Stimulated activated CD4-positive, alpha-beta T cell treated with anti-CD3 and anti-CD28 coated beads, Interleukin-2, amount 100 ng/mL, for 4 hours (primary cell): ENCODE measurements around the gene AP5Z1.

Experiments
- DNase-seq: peaks from one replicate; pipeline ENCODE4 v3.0.0-alpha.2; 2020; ENCODE audit warnings: low read depth

The AP5Z1 gene

GRCh38 chr7:4766666-4767519 lies 8.5 kb upstream of the AP5Z1 start:
- DNase-seq = no peak

GRCh38 chr7:4768597-4769569 lies 6.5 kb upstream of the AP5Z1 start:
- DNase-seq = no peak

GRCh38 chr7:4769761-4770160 lies 5.7 kb upstream of the AP5Z1 start:
- no peak for DNase-seq

GRCh38 chr7:4770886-4771285 lies 4.5 kb upstream of the AP5Z1 start:
- DNase-seq = no peak

- no peak for DNase-seq
Measured at GRCh38 chr7:4771737-4772136, 3.7 kb upstream of the AP5Z1 start.

- DNase-seq = no peak
Measured at GRCh38 chr7:4772306-4772705, 3.1 kb upstream of the AP5Z1 start.

GRCh38 chr7:4774007-4774406 lies 1.4 kb upstream of the AP5Z1 start:
- DNase-seq = no peak

- DNase-seq = no peak
Measured at GRCh38 chr7:4774658-4775249, 669 bp upstream of the AP5Z1 start.

GRCh38 chr7:4775848-4776623 lies 613 bp downstream of the AP5Z1 start:
- peak; percentile 14 for DNase-seq

- DNase-seq = no peak
Measured at GRCh38 chr7:4779118-4779517, 3.7 kb downstream of the AP5Z1 start.

GRCh38 chr7:4781366-4782069 lies 6.1 kb downstream of the AP5Z1 start:
- no peak for DNase-seq

GRCh38 chr7:4782333-4783291 lies 7.2 kb downstream of the AP5Z1 start:
- DNase-seq = no peak

GRCh38 chr7:4783292-4783652 lies 7.8 kb downstream of the AP5Z1 start:
- DNase-seq = no peak

- DNase-seq = no peak
Measured at GRCh38 chr7:4783762-4784351, 8.4 kb downstream of the AP5Z1 start.

- no peak for DNase-seq
Measured at GRCh38 chr7:4784799-4785198, 9.4 kb downstream of the AP5Z1 start.

- DNase-seq = no peak
Measured at GRCh38 chr7:4785371-4785770, 9.9 kb downstream of the AP5Z1 start.

GRCh38 chr7:4786015-4786414 lies 10.6 kb downstream of the AP5Z1 start:
- no peak for DNase-seq

GRCh38 chr7:4787541-4787940 lies 12.1 kb downstream of the AP5Z1 start:
- DNase-seq = no peak

- no peak for DNase-seq
Measured at GRCh38 chr7:4787947-4788626, 12.7 kb downstream of the AP5Z1 start.
